ENCODE data around the gene TRAPPC2B. TPM values are rescaled to one million over a fixed set of nuclear protein-coding genes. Genes with fewer than 3 reads are reported as not detected.

TRAPPC2B gene
- polyA plus RNA-seq, 3 donors: 7.4 to 13.9 (median 11.5) TPM

DNA sequence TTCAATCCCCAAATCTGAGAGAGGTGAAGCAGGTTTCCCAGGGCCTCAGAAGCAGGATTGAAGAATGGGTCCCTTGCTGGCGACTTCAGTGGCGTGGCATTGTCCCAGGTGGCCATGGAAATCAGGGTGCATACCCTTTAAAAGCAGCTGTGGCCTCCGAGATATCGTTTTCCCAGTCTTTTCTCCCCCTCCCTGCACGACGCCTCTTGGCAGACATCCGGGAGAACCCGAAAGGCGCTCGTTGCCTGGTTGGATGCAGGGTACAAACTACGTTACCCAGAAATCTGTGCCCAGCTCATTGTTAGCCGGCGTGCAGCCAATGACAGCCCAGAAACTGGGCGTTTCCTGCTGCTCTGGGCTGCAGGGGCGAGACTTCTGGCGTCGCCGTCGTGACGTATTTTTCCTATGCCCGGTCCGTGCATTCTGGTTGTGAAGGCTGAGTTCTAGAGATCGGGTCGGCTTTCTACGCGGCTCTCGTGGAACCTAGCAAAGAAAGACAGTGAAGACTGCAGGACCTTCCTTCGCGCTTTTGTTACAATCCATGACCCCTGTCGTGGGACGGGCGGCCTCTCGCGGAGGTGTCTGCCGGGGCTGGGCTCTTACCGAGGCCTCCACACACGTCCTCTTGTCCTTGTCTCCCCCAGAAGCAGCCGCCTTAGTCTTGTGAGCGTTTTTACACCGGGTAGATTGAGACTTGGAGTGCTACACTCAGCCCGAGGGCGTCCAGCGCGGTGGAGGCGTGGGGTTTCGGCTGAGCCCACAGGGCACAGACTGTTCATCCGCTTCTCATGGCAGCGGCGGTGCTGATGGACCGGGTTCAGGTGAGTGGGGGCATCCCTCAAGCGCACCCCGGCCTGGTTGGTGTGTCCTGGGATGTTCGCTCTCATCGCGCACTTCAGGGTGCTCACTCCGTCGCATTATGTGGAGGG, 12.2 kb upstream of the TRAPPC2B start, which contains the start of gene ZNF304:
TSS of gene ZNF304 (plus strand) at position 395 of the 929 bp plus-strand sequence. CDS start at position 789, 394 bp downstream.
- H3K27me3 Mint-ChIP-seq (ENCODE audit: low read depth in 3 of 3): peaks cover 0 to 15% (median 2%) of the 10 kb centered on the region in 3 donors
- peak within 1 kb of the TSS; percentile 86 for H3K9ac ChIP-seq (ENCODE audit: insufficient read depth, low read length, poor library complexity, severe bottlenecking)
- H2AFZ ChIP-seq (ENCODE audit: insufficient read depth, low read depth, low read length, poor library complexity, severe bottlenecking): peak within 1 kb of the TSS; percentile 99
- H3K9me3 Mint-ChIP-seq: peaks cover 24 to 70% (median 61%) of the 10 kb centered on the region in 7 donors
- peaks cover 17 to 20% of the 10 kb centered on the region in 2 donors for H3K4me1 ChIP-seq (ENCODE audit: control insufficient read depth in 1 of 2, insufficient read depth in 2 of 2, low read length in 2 of 2)
- peak within 1 kb of the TSS; percentile 88 for H3K4me2 ChIP-seq (replicated peaks; ENCODE audit: extremely low read depth, low read length, poor library complexity, severe bottlenecking)
- peaks cover 16% of the 10 kb centered on the region for H3K79me2 ChIP-seq (ENCODE audit: insufficient read depth, low read length)
- peaks cover 33 to 39% of the 10 kb centered on the region in 2 donors for H3K9me3 ChIP-seq (replicated peaks in 1 of 2; ENCODE audit: control insufficient read depth in 1 of 2, insufficient read depth in 1 of 2, low read length in 2 of 2)
- H3K27ac ChIP-seq (ENCODE audit: low read depth in 1 of 2, low read length in 2 of 2): peak within 1 kb of the TSS; percentile 46 to 96
- peak within 1 kb of the TSS; percentile 85 to 94 (median 90) for H3K27ac Mint-ChIP-seq
- H3K36me3 ChIP-seq (replicated peaks in 1 of 2; ENCODE audit: control insufficient read depth in 1 of 2, insufficient read depth in 2 of 2, low read length in 2 of 2): peaks cover 25 to 36% of the 10 kb centered on the region in 2 donors
- peak; percentile 84 to 88 (median 88) for DNase-seq
- H3K4me3 ChIP-seq (replicated peaks in 1 of 3; ENCODE audit: low read depth in 2 of 3, low read length in 3 of 3): peak within 1 kb of the TSS; percentile 76 to 96 (median 81)
- 2% methylated on average over 56 of the region's 57 CpGs for WGBS (ENCODE audit: insufficient coverage)
- H4K20me1 ChIP-seq (ENCODE audit: insufficient read depth, low read length): no peaks in the 10 kb centered on the region
- peak within 1 kb of the TSS; percentile 95 for H3K4me3 Mint-ChIP-seq
- H3K27me3 ChIP-seq (ENCODE audit: control insufficient read depth in 2 of 2, insufficient read depth in 2 of 2, low read length in 2 of 2): no peaks in the 10 kb centered on the region
- peaks cover 37 to 45% of the 10 kb centered on the region in 2 donors for H3K36me3 Mint-ChIP-seq
- TF ChIP-seq CTCF (IDR thresholded peaks at IDR 0.05): no peak
- intact Hi-C loops (cut with micrococcal nuclease): loop anchor here (1.0 to 10.0 kb wide), 3 partner anchors 38 to 106 kb away; partner anchors contain the start of genes ZNF460 (in 1 of the 2), ZNF548 (in 1 of the 2) and ZNF805 (in 1 of the 2)
- H3K4me1 Mint-ChIP-seq: peaks cover 29% of the 10 kb centered on the region

GRCh38 chr19:57351867-57352266, 11.5 kb upstream of the TRAPPC2B start:
- H3K79me2 ChIP-seq (ENCODE audit: insufficient read depth, low read length): peaks cover 16% of the 10 kb centered on the region
- H3K27me3 Mint-ChIP-seq (ENCODE audit: low read depth in 3 of 3): peaks cover 0 to 10% (median 0%) of the 10 kb centered on the region in 3 donors
- DNase-seq: no peak
- peaks cover 29% of the 10 kb centered on the region for H3K4me1 Mint-ChIP-seq
- H3K9ac ChIP-seq (ENCODE audit: insufficient read depth, low read length, poor library complexity, severe bottlenecking): peak overlapping the region; percentile 86
- H3K4me3 Mint-ChIP-seq: peak overlapping the region; percentile 95
- peak overlapping the region; percentile 88 for H3K4me2 ChIP-seq (replicated peaks; ENCODE audit: extremely low read depth, low read length, poor library complexity, severe bottlenecking)
- peaks cover 37 to 46% of the 10 kb centered on the region in 2 donors for H3K9me3 ChIP-seq (replicated peaks in 1 of 2; ENCODE audit: control insufficient read depth in 1 of 2, insufficient read depth in 1 of 2, low read length in 2 of 2)
- peak overlapping the region in 1 of 2 donors; percentile 96 for H3K27ac ChIP-seq (ENCODE audit: low read depth in 1 of 2, low read length in 2 of 2)
- intact Hi-C loops (cut with micrococcal nuclease): loop anchor here (1.0 to 10.0 kb wide), 3 partner anchors 37 to 107 kb away; partner anchors contain the start of genes ZNF460 (in 1 of the 2), ZNF548 (in 1 of the 2) and ZNF805 (in 1 of the 2)
- peak overlapping the region in 6 of 7 donors; percentile 54 to 94 (median 91) for H3K27ac Mint-ChIP-seq
- H3K27me3 ChIP-seq (ENCODE audit: control insufficient read depth in 2 of 2, insufficient read depth in 2 of 2, low read length in 2 of 2): no peaks in the 10 kb centered on the region
- peaks cover 44 to 52% of the 10 kb centered on the region in 2 donors for H3K36me3 Mint-ChIP-seq
- H3K4me3 ChIP-seq (replicated peaks in 1 of 3; ENCODE audit: low read depth in 2 of 3, low read length in 3 of 3): peak overlapping the region; percentile 76 to 96 (median 81)
- H3K9me3 Mint-ChIP-seq: peaks cover 29 to 72% (median 64%) of the 10 kb centered on the region in 7 donors
- no peak for TF ChIP-seq CTCF (IDR thresholded peaks at IDR 0.05)
- H3K4me1 ChIP-seq (ENCODE audit: control insufficient read depth in 1 of 2, insufficient read depth in 2 of 2, low read length in 2 of 2): peaks cover 17 to 20% of the 10 kb centered on the region in 2 donors
- WGBS (ENCODE audit: insufficient coverage): 26% methylated on average over 7 of the region's 7 CpGs
- H3K36me3 ChIP-seq (replicated peaks in 1 of 2; ENCODE audit: control insufficient read depth in 1 of 2, insufficient read depth in 2 of 2, low read length in 2 of 2): peaks cover 32 to 44% of the 10 kb centered on the region in 2 donors
- peak overlapping the region; percentile 99 for H2AFZ ChIP-seq (ENCODE audit: insufficient read depth, low read depth, low read length, poor library complexity, severe bottlenecking)
- H4K20me1 ChIP-seq (ENCODE audit: insufficient read depth, low read length): no peaks in the 10 kb centered on the region

All from CD14-positive monocyte (primary cell).